GM21825 (cell line): ENCODE results near the gene LGR6.
"Not testable (repeated sequence)": the region's sequence is repeated elsewhere in the genome, so short reads cannot be mapped to it uniquely, and the experiment has no call there.

Source experiments
- ATAC-seq: cut with Tn5 transposase; IDR thresholded peaks from one replicate; pipeline ENCODE4 v1.9.1; 2021; ENCODE audit warnings: mild to moderate bottlenecking, moderate library complexity; ENCODE audit not compliant: unreplicated experiment

Gene LGR6

GRCh38 chr1:202254454-202255252, 61.1 kb downstream of the LGR6 start:
- no peak for ATAC-seq

- ATAC-seq = no peak
Observed at GRCh38 chr1:202255343-202255742, 61.7 kb downstream of the LGR6 start.

DNA sequence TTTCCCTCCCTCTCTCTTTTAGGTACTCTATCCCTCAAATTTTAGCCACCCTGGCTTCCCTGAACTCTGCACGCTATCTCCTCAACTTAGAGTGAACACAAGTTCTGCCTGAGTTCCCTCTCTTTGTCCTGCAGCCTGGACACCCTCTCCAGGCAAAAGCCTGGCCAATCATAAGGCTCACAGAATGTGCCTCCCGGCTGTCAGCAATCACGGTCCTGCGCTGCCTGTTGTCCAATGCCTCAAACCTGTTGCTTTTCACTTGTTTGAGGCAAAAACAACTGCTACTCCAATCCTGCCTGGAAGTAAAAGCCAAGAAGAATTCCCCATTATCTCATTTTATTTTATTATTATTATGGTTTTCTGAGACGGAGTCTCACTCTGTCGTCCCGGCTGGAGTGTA, 66.1 kb downstream of the LGR6 start:
- ATAC-seq = no peak

DNA sequence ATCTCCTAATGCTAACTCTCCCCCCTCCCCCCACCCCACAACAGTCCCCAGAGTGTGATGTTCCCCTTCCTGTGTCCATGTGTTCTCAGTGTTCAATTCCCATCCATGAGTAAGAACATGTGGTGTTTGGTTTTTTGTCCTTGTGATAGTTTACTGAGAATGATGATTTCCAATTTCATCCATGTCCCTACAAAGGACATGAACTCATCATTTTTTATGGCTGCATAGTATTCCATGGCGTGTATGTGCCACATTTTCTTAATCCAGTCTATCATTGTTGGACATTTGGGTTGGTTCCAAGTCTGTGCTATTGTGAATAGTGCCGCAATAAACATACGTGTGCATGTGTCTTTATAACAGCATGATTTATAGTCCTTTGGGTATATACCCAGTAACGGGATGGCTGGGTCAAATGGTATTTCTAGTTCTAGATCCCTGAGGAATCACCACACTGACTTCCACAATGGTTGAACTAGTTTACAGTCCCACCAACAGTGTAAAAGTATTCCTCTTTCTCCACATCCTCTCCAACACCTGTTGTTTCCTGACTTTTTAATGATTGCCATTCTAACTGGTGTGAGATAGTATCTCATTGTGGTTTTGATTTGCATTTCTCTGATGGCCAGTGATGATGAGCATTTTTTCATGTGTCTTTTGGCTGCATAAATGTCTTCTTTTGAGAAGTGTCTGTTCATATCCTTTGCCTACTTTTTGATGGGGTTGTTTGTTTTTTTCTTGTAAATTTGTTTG, 67.8 kb downstream of the LGR6 start:
- not testable (repeated sequence) for ATAC-seq

GRCh38 chr1:202263628-202264027, 70.0 kb downstream of the LGR6 start:
- no peak for ATAC-seq

- no peak for ATAC-seq
Observed at GRCh38 chr1:202264300-202264699, 70.7 kb downstream of the LGR6 start.

- no peak for ATAC-seq
Observed at GRCh38 chr1:202264726-202265125, 71.1 kb downstream of the LGR6 start.

GRCh38 chr1:202266061-202266765, 72.6 kb downstream of the LGR6 start:
- no peak for ATAC-seq

GRCh38 chr1:202268032-202268431, 74.4 kb downstream of the LGR6 start:
- no peak for ATAC-seq

- ATAC-seq = no peak
Observed at GRCh38 chr1:202268817-202269216, 75.2 kb downstream of the LGR6 start.

DNA sequence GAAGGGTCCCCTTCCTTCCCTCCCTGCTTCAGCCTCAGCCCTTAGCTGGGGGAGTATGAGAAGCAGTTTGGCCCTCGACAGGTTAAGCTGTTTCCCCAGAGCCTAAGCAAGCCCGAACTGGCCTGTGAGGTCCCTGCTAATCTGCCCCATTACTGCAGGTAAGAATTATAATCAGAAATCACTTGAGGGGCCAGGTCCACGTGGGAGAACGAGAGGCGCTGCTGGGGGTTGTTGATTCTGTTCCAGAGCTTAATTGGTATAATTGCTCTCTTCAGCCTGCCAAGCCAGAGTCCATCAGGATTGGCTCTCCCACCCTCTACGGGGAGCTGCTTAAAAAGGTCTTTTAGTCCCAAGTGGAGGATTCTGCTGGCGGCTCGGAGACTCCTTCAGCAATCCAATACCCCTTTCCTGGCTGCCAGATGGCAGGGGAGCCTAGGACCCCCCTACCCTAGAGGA, 77.3 kb downstream of the LGR6 start:
- ATAC-seq = no peak

- ATAC-seq = no peak
Observed at GRCh38 chr1:202272103-202272845, 78.7 kb downstream of the LGR6 start.

- no peak for ATAC-seq
Observed at GRCh38 chr1:202274611-202275010, 81.0 kb downstream of the LGR6 start.

DNA sequence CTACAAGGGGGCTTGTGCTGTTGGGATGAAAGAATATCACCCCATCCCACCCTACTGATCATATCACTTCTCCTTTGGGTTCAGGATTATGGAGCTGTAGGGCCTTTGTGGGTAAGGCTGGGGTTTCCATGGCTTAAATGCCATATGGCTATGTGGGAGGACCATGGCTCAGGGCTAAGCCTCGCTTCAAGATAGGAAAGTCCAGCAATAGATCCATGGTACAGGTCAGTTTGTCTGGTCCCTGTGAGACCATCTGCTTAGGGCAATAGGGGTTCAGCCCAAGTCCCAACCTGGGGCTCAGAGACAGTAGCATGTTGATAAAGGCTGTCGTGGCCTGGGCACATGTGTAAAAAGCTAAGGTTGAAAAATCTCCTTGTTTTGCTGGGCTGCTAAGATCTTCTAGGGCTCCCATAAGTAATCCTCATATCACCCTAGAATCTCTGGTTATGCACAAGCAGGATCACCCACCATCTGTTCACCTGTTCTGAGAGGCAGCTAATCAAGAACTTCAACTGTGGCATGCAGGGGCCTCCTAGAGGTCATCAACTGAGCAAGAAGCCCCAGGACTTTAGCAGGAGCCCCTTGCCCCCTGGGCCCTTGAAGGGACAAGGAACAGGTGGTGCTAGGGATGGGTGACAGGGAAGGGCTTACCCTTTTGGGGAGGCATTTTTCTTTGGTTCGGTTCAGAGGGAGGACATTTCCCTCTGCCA, 81.6 kb downstream of the LGR6 start:
- ATAC-seq = no peak

DNA sequence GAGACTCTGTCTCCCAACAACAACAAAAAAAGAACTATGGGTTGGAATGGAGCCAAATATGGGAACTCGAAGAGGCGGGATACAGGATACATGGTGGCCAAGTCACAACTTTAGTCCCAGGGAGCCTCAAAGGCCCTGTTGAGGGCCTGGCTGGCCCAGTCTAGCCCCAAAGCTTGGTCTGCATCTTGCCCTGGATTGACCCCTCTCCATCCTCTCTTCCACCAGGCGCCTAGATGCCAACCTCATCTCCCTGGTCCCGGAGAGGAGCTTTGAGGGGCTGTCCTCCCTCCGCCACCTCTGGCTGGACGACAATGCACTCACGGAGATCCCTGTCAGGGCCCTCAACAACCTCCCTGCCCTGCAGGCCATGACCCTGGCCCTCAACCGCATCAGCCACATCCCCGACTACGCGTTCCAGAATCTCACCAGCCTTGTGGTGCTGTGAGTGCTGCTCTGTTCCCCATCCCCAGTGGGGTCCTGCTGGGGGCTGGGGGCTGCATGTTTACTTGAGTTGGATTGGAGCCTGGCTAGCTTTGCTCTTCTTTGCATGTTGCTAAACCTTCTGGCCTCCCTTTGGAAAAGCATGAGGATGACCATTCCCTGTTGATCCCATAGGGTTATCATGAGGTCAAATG, 82.6 kb downstream of the LGR6 start:
- ATAC-seq = no peak

DNA sequence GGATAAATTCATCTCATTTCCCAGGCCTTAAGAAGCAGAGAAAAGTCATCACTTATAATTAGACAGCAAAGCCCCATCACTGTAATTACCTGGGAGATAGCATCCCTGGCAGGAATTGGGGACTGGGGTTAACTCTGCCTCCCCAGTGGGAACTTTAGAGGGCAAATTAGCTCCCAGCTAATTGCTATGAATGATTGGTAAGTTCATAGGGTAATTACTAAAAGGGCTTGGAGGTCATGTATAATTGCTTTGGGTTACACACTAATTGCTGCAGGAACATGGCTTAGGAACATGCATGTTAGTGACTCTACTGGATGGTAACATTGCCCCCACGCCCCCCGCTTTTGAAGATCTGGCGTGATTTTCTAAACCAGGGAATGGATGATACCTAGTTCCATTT, 83.3 kb downstream of the LGR6 start:
- no peak for ATAC-seq

- ATAC-seq = no peak
Observed at GRCh38 chr1:202278751-202279150, 85.2 kb downstream of the LGR6 start.

DNA sequence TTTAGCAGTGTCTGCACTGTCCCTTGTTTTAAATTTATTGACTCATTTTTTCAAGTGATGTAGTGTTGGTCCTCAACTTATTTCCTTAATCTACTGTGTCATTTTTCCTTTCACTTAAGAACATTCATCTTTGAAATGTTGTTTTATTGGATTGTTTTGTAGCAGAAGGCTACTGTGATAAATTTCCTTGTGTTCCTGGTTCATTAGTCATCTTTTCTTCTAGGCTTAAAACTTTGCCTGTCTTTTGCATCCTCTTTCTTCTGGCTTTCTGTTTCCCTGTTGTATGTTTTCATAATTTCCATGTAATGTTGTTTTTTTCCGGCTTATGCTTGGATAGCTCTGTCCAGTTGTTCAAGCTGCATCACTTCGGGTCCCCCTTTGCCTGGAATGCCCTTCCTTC, 86.2 kb downstream of the LGR6 start:
- ATAC-seq = no peak

DNA sequence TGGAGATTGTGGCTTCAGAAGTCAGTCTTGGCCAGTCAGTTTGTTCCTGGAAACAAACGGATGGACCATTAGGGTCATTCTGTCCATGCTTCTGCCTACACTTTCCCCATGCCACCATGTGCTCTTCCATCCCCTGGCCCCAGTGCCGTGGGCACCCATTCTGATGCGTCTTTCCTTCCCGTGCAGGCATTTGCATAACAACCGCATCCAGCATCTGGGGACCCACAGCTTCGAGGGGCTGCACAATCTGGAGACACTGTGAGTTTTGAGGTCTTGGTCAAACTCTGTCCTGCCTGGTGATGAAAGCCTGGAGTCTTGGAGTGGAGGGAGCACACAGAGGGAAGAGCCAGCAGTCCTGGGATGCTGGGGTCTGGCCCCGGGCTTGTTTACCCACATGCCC, 87.0 kb downstream of the LGR6 start:
- no peak for ATAC-seq
